Measurements from ENCODE around the gene STK32C.

Gene STK32C

GRCh38 chr10:132211246-132211645 is 96.5 kb downstream of the STK32C start:
- no peak overlapping the region for H3K4me3 ChIP-seq (ENCODE audit: control insufficient read depth, low read depth, low read length)
- no peak for DNase-seq (ENCODE audit: low read depth)
- TF ChIP-seq CTCF (conservative IDR thresholded peaks at IDR 0.05; ENCODE audit: control insufficient read depth, insufficient read depth, low read depth, low read length), result no peak

GRCh38 chr10:132210766-132211165 is 97.0 kb downstream of the STK32C start:
- no peak for TF ChIP-seq CTCF (conservative IDR thresholded peaks at IDR 0.05; ENCODE audit: control insufficient read depth, insufficient read depth, low read depth, low read length)
- H3K4me3 ChIP-seq (ENCODE audit: control insufficient read depth, low read depth, low read length), result no peak overlapping the region
- DNase-seq (ENCODE audit: low read depth), result no peak

- no peak overlapping the region for H3K4me3 ChIP-seq (ENCODE audit: control insufficient read depth, low read depth, low read length)
- TF ChIP-seq CTCF (conservative IDR thresholded peaks at IDR 0.05; ENCODE audit: control insufficient read depth, insufficient read depth, low read depth, low read length), result no peak
- no peak for DNase-seq (ENCODE audit: low read depth)
These were observed 97.7 kb downstream of the STK32C start for GRCh38 chr10:132209978-132210530.

- no peak overlapping the region for H3K4me3 ChIP-seq (ENCODE audit: control insufficient read depth, low read depth, low read length)
- no peak for DNase-seq (ENCODE audit: low read depth)
- no peak for TF ChIP-seq CTCF (conservative IDR thresholded peaks at IDR 0.05; ENCODE audit: control insufficient read depth, insufficient read depth, low read depth, low read length)
These were observed 98.6 kb downstream of the STK32C start for GRCh38 chr10:132209130-132209529.

- TF ChIP-seq CTCF (conservative IDR thresholded peaks at IDR 0.05; ENCODE audit: control insufficient read depth, insufficient read depth, low read depth, low read length), result no peak
- no peak for DNase-seq (ENCODE audit: low read depth)
- H3K4me3 ChIP-seq (ENCODE audit: control insufficient read depth, low read depth, low read length), result no peak overlapping the region
These were observed 99.2 kb downstream of the STK32C start for GRCh38 chr10:132208462-132209050.

GRCh38 chr10:132207536-132208461 is 100.0 kb downstream of the STK32C start:
- TF ChIP-seq CTCF (conservative IDR thresholded peaks at IDR 0.05; ENCODE audit: control insufficient read depth, insufficient read depth, low read depth, low read length), result no peak
- DNase-seq (ENCODE audit: low read depth), result no peak
- H3K4me3 ChIP-seq (ENCODE audit: control insufficient read depth, low read depth, low read length), result no peak overlapping the region

All from fibroblast of mammary gland (primary cell).